ENCODE measurements around the gene PDE9A.

DNA sequence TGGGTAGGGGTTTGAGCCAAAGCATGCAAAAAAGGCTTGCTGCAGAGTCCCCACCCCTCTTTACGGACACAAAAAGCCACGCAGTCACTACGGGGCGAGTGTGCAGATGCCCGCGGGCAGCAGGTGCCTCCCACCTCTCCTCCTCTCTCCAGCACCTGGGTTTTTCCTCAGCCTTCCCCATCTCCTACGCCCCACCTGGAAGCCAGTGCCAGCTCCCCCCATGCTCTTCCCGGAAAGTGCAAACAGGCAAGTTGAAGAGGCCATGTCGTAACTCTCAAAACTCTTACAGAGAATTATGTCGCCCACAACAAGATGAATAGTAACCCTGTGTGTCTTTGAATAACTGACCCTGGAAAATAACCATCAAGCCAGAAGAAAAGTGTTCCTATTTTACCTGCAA lies 82.5 kb downstream of the PDE9A start:
- TF ChIP-seq, protein P1, sequence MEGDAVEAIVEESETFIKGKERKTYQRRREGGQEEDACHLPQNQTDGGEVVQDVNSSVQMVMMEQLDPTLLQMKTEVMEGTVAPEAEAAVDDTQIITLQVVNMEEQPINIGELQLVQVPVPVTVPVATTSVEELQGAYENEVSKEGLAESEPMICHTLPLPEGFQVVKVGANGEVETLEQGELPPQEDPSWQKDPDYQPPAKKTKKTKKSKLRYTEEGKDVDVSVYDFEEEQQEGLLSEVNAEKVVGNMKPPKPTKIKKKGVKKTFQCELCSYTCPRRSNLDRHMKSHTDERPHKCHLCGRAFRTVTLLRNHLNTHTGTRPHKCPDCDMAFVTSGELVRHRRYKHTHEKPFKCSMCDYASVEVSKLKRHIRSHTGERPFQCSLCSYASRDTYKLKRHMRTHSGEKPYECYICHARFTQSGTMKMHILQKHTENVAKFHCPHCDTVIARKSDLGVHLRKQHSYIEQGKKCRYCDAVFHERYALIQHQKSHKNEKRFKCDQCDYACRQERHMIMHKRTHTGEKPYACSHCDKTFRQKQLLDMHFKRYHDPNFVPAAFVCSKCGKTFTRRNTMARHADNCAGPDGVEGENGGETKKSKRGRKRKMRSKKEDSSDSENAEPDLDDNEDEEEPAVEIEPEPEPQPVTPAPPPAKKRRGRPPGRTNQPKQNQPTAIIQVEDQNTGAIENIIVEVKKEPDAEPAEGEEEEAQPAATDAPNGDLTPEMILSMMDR (IDR thresholded peaks at IDR 0.05) = no peak
- no peak for TF ChIP-seq EZH2 (IDR thresholded peaks at IDR 0.05; ENCODE audit: borderline replicate concordance, insufficient read depth, low read depth, low read length, poor library complexity, severe bottlenecking)
